ENCODE results near the gene DOCK3. TPM values are rescaled to one million over a fixed set of nuclear protein-coding genes. Genes with fewer than 3 reads are reported as not detected.

DOCK3 gene
- total RNA-seq, 1 experiment from 2014 or later = 8.3 TPM

- H3K23ac ChIP-seq (ENCODE audit: insufficient read length, low read depth, low read length) = no peak overlapping the region
- H3K79me1 ChIP-seq (ENCODE audit: insufficient read depth, low read depth, low read length, poor library complexity, severe bottlenecking) = peaks cover 2% of the 10 kb centered on the region
- TF ChIP-seq CTCF (conservative IDR thresholded peaks at IDR 0.05) = no peak
- H3K9ac ChIP-seq (ENCODE audit: extremely low read depth, insufficient read length, low read length) = no peak overlapping the region
- H3K4me3 Mint-ChIP-seq = no peak overlapping the region
- H3K36me3 Mint-ChIP-seq (ENCODE audit: insufficient read depth in 1 of 3, low read depth in 3 of 3) = peaks cover 0 to 10% (median 6%) of the 10 kb centered on the region in 3 experiments; a peak in 5 of 7 replicates
- no peak overlapping the region for H3K27ac ChIP-seq (ENCODE audit: insufficient read length, low read depth, low read length)
- no peak overlapping the region for H3K18ac ChIP-seq (ENCODE audit: insufficient read length, low read depth, low read length)
- no peaks in the 10 kb centered on the region; the same call in 1 of the 2 replicates for H3K4me1 ChIP-seq (ENCODE audit: insufficient read depth, low read length)
- H3K27me3 Mint-ChIP-seq (ENCODE audit: low read depth) = no peaks in the 10 kb centered on the region
- H2BK12ac ChIP-seq (ENCODE audit: insufficient read length, low read depth, low read length) = no peak overlapping the region
- H3T11ph ChIP-seq (ENCODE audit: low read length) = no peak overlapping the region
- H2BK15ac ChIP-seq (ENCODE audit: low read depth, low read length) = no peak overlapping the region
- WGBS (ENCODE audit: extremely low coverage, insufficient read length, low lambda C conversion rate) = no CpG with 5 or more reads among the region's 3 CpGs
- H3K27ac Mint-ChIP-seq = peak overlapping the region in 2 of 3 experiments; percentile 39 to 90; a peak in 1 of 7 replicates
- H3K4me1 Mint-ChIP-seq = peaks cover 47 to 51% of the 10 kb centered on the region in 2 experiments
- H2BK20ac ChIP-seq (ENCODE audit: low read depth, low read length, poor library complexity, severe bottlenecking) = no peak overlapping the region
- H4K91ac ChIP-seq (ENCODE audit: insufficient read length, low read depth, low read length) = no peak overlapping the region
- no peak overlapping the region for H4K8ac ChIP-seq (replicated peaks; ENCODE audit: insufficient read length, low read depth, low read length)
- H2BK5ac ChIP-seq (ENCODE audit: insufficient read length, low read length) = no peak overlapping the region
- no peaks in the 10 kb centered on the region for H3K9me3 ChIP-seq (ENCODE audit: control insufficient read depth, low read depth, low read length)
- H3K14ac ChIP-seq (ENCODE audit: insufficient read depth, low read length) = no peak overlapping the region
- H2AFZ ChIP-seq (ENCODE audit: low read length) = no peak overlapping the region
- H3K23me2 ChIP-seq (ENCODE audit: insufficient read length, low read depth, low read length, poor library complexity, severe bottlenecking) = no peaks in the 10 kb centered on the region
- no peaks in the 10 kb centered on the region for H3K9me3 Mint-ChIP-seq
- H3K4me2 ChIP-seq (ENCODE audit: insufficient read depth, insufficient read length, low read length) = no peak overlapping the region
- H3K56ac ChIP-seq (ENCODE audit: insufficient read length, low read depth, low read length) = no peak overlapping the region
- H2AK5ac ChIP-seq (ENCODE audit: insufficient read length, low read length) = no peak overlapping the region
- 0 out of 2 replicates have a peak, but pooled peaks cover 2% of the 10 kb centered on the region for H3K79me2 ChIP-seq (ENCODE audit: insufficient read depth, low read length)
- no peak overlapping the region for H2BK120ac ChIP-seq (ENCODE audit: low read depth, low read length, poor library complexity, severe bottlenecking)
- no peaks in the 10 kb centered on the region for H4K20me1 ChIP-seq (ENCODE audit: control insufficient read depth, insufficient read depth, insufficient read length)
- H3K27me3 ChIP-seq (ENCODE audit: insufficient read depth, low read length) = no peaks in the 10 kb centered on the region
- DNase-seq = no peak
- H3K4ac ChIP-seq (ENCODE audit: low read depth, low read length) = no peak overlapping the region
- no peak overlapping the region for H4K5ac ChIP-seq (ENCODE audit: insufficient read length, low read depth, low read length)
Observed at GRCh38 chr3:50628601-50629000, 46.1 kb upstream of the DOCK3 start.

Measured in H9 (cell line).